GM21367 (cell line): ENCODE results near the gene PLAC8.
"Not testable (repeated sequence)": the region's sequence is repeated elsewhere in the genome, so short reads cannot be mapped to it uniquely, and the experiment has no call there.

ENCODE experiments used
- ATAC-seq: cut with Tn5 transposase; IDR thresholded peaks from one replicate; pipeline ENCODE4 v1.9.1; 2021; ENCODE audit not compliant: unreplicated experiment

Gene PLAC8

DNA sequence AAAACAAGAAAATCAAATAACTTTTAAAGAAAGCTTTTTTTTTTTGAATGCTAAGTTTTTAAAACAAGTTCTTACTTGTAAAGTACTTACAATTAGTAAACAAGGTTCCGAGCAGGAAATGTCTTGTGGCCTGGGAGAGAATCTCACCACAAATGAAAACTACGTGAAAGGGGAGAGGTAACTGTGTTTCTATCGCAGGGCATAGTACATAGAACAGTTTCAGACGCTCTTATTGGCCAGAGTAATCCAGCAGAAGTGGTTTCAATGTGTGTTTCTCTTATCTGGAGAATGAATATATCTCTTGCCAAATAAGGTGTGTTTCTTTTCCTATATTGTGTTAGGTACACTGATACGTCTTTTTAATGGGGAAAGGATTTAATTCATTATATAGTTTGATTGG lies at the start of gene PLAC8:
Gene PLAC8 (minus strand): TSS at position 154 of the 400 bp plus-strand sequence. CDS start 6,808 bp downstream, outside the sequence.
- ATAC-seq: peak; percentile 42

GRCh38 chr4:83153417-83153816 lies 38.9 kb upstream of the PLAC8 start:
- ATAC-seq: no peak

- ATAC-seq: no peak
Observed at GRCh38 chr4:83152746-83153145, 38.2 kb upstream of the PLAC8 start.

GRCh38 chr4:83151651-83152050 lies 37.1 kb upstream of the PLAC8 start:
- no peak for ATAC-seq

DNA sequence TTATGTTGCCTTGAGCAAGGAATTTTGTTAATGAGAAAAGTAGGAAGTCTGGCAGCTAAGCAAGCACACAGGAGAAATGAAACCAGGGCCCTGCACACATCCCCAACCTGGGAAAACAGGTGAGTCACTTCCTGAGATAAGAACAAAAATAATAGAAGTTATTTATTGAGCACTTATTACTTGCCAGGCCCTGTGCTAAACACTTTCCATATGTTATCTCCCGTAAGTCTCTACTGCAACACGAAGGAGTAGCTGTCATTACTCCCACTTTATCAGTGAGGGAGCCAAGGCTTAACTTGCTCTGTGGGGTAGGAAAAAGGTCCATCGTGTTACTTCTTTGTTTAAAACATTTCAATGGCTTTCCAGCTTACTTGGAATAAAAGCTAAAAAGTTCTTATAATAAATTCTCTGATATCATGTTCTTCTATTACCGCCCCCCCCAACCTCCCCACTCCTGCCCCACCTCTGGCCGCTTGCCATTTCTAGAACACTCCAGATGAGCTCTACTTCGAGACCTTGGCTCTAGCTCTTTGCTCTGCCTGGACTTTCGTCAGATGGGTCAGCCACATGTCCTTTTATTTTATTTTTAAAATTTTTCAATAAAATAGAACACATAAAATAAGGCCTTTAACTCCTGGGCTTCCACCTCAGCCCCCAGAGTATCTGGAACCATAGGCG lies 36.3 kb upstream of the PLAC8 start:
- ATAC-seq: no peak

GRCh38 chr4:83149865-83150652 lies 35.5 kb upstream of the PLAC8 start:
- ATAC-seq: no peak

DNA sequence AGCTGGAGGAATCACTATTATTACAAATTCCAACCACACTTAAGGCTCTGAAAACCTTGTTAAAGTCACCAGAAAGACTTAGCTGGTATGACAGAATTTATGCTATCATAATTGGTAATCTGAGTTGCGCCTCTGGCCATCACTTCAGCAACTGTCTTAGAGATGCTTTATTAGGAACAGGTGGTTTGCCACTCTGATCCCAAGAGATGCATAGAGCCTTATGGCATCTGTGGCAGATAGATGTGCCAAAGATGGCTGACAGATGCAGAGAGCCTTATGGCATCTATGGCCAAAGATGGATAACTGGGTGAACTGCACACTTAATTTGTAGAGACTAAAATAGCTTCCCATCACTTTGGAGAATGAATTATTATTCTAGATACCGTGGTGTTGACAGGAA lies 32.3 kb upstream of the PLAC8 start:
- ATAC-seq: no peak

DNA sequence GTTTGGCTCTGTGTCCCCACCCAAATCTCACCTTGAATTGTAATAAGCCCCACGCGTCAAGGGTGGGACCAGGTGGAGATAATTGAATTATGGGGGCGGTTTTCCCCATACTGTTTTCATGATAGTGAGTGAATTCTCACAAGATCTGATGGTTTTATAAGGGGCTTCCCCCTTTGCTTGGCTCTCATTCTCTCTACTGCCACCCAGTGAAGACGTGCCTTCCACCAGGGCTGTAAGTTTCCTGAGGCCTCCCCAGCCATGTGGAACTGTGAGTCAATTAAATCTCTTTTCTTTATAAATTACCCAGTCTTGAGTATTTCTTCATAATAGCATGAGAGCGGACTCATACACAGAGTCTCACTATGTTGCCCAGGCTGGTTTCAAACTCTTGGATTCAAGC lies 31.2 kb upstream of the PLAC8 start:
- not testable (repeated sequence) for ATAC-seq

- ATAC-seq: no peak
Observed at GRCh38 chr4:83139514-83140156, 25.1 kb upstream of the PLAC8 start.

DNA sequence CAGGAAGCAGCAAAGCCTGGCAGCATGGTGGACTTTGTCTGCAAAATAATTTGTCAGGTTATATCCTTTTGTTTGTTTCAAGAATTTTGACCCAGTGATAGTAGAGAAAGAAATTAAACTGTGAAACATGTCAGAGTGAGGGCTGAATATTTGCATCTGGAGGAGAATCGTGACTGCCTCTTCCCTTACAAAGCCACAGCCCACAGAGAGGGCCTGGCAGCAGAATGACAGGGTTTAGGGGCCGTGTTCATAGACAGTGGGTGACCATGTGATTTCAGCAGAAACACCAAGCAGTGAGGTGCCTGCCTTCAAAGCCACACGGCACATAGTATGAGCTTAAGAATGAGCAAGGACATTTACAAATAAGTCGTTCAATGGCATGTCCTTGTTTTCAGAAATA lies 24.4 kb upstream of the PLAC8 start:
- ATAC-seq: peak; percentile 57

DNA sequence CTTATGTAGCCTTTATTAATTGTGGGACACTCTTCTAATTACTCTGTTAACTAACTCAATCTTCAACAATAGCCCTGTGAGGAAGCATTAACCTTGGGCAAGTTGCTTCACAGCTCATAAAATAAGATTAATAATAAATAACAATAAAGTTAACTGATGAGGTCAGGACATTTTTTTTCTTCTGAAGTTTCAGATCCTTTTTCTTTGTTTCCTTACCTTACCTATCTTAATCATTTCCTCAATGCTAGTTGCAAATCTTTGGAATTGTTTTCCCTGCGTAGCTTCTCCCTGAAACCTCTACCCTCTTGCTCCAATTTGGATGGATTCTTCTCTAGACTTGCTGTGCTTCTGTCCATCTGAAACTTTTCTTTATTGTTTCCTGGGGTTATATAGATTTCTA lies 17.5 kb upstream of the PLAC8 start:
- ATAC-seq: no peak

DNA sequence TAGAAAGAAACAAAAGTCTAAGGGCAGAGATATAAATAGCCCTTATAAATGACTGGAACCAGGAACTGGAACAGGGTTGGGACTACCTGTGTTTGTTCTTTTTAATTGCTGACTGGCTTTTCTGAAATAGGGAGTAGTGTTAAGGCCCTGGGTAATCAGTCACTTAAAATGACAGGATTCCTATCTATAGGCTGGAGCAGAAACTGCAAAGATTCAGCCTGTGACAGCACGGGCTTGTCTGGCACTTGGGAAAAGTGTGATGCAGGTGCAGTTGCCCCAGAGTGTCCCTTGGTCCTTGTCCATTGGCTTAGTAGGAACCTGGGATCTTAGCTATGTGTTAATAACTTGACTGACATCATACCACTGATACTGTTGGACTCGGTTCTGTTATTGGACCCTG lies 14.7 kb upstream of the PLAC8 start:
- ATAC-seq: no peak

- ATAC-seq: no peak
Observed at GRCh38 chr4:83128240-83128929, 13.9 kb upstream of the PLAC8 start.

DNA sequence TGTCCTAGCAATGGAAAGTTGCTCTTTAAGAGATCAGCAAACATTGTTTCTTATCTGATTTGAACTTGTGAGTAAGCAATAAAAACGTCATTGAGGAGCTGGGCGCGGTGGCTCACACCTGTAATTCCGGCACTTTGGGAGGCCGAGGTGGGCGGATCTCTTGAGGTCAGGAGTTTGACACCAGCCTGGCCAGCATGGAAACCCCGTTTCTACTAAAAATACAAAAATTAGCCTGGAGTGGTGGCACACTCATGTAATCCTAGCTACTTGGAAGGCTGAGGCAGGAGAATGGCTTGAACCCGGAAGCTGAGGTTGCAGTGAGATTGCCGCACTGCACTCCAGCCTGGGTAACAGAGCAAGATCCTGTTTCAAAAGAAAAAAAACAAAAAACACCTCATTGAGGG lies 11.2 kb upstream of the PLAC8 start:
- ATAC-seq: no peak

DNA sequence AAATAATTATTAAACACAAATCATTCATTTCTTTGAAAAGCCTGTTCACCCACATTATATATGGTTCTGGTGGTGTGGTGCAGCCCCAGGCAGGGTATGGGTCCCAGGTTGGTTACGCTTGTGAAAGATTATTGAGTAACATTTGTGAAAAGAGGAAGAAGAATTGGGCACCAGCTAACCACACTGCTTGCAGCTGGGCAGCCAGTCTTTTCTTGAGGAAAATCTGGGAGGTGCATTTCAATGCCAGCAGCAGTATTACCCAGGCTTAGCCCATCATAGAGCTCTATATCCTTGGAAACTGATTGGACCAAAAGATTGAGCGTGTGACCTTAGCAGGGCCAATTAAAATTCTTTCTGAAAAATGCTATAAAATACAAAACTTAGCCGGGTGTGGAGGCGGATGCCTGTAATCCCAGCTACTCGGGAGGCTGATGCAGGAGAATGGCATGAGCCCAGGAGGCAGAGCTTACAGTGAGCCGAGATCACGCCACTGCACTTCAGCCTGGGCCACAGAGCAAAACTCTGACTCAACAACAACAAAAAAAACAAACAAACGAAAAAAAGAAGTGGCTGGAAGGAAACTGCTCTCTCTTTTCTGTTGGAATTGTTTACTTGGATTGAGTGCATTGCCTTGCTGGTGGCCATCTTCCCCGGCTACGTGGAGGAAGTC lies 9.7 kb upstream of the PLAC8 start:
- ATAC-seq: no peak

DNA sequence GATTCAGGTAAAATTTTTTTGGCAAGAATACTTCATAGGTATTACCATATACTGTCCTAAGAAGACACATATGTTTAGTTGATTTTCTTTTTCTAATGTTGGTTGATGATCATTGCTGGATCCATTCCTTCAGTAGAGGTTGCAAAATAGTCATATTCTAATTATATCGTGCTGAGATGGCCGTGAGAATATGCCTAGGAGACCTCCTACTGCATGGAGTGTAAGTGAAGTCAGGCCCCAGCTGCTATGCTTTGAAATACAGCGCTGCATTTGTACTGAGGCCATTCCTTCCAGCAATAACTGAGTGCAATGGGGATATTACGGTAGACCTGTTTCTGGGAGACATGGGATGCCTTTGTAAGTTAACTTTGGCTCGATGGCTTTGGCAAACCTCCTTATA lies 6.7 kb upstream of the PLAC8 start:
- no peak for ATAC-seq

GRCh38 chr4:83118869-83119268 lies 4.3 kb upstream of the PLAC8 start:
- ATAC-seq: no peak

DNA sequence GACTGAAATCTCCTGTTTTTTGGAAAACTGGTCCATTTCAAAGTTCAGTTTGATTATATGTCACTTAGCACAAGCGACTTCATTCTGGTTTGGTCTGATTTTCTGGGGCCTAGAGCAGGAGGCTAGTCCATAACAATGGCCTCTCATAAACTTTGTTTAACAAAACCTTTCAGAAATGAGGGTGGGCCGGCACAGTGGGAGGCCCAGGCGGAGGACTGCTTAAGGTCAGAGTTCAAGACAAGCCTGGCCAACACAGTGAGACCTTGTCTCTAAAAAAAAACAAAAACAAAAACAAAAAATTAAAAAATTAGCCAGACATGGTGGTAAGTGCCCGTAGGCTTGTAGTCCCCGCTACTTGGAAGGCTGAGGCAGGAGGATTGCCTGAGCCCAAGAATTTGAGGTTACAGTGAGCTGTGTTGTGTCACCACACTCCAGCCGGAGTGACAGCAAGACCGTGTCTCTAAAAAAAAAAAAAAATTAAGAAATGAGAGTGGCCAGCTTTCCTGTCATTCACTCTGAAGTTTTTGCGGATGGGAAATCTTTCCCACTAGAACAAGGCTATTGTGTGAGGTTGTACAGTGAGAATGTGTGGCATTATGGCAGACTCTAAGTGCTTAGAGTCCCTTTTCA lies 1.2 kb upstream of the PLAC8 start:
- ATAC-seq: no peak

DNA sequence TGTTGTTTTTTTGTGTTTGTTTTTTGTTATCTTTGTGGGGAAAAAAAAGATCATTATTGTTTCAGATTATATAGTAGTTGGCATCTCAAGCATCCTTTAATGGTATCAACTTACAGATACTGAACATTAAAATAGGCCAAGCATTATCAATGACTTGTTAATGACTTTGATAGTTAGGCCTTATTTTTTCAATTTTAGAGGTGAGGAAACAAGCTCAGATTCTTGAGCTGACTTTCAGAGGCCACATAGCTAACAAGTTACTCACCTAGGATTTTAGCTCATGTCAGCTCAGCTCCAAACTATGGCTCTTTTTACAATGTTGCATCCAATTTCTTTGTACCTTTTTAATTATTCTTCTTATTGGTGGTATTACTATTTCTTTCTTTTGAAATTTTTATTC lies 471 bp upstream of the PLAC8 start:
- no peak for ATAC-seq

GRCh38 chr4:83113429-83113786 lies 1.1 kb downstream of the PLAC8 start:
- no peak for ATAC-seq
